K562 (cell line): ENCODE results near the gene TOP3A. TPM values are rescaled to one million over a fixed set of nuclear protein-coding genes. Genes with fewer than 3 reads are reported as not detected.
A peak's percentile ranks its signal among the peaks of the same experiment; 100 is the strongest.

Source experiments
- ARID3B ChIP-seq: fragments of 250-450 bp; sonication (Bioruptor Pico); IDR thresholded peaks from 2 replicates; pipeline ENCODE4 v1.4.0; 2020; ENCODE audit warnings: borderline replicate concordance
- BRF2 ChIP-seq: IDR thresholded peaks from 3 replicates; pipeline ENCODE4 v1.6.1; 2011; ENCODE audit warnings: borderline replicate concordance, mild to moderate bottlenecking; ENCODE audit not compliant: insufficient read length, insufficient read depth
- ETV5 ChIP-seq: sonication (generic); formaldehyde crosslinking; IDR thresholded peaks from 2 replicates; pipeline ENCODE4 v1.4.0; 2020; ENCODE audit warnings: low read depth, mild to moderate bottlenecking, missing genetic modification reagents
- MTA3 ChIP-seq: fragments of 450-650 bp; formaldehyde crosslinking; IDR thresholded peaks from 2 replicates; pipeline ENCODE4 v1.6.1; 2017; ENCODE audit warnings: mild to moderate bottlenecking, borderline replicate concordance
- SMAD3 ChIP-seq: fragments of 450-650 bp; formaldehyde crosslinking; conservative IDR thresholded peaks from 2 replicates; pipeline ENCODE4 v1.4.0; 2020; ENCODE audit warnings: mild to moderate bottlenecking
- SMC3 ChIP-seq: conservative IDR thresholded peaks from 2 replicates; pipeline ENCODE4 v1.6.1; 2011; ENCODE audit warnings: low read depth, low read length, improper control_type of control experiment; ENCODE audit not compliant: insufficient read depth
- SPI1 ChIP-seq: IDR thresholded peaks from 2 replicates; pipeline ENCODE4 v1.6.1; 2011; ENCODE audit warnings: low read depth, low read length, control low read depth, borderline replicate concordance
- STAT5A ChIP-seq: IDR thresholded peaks from 2 replicates; pipeline ENCODE4 v1.6.1; 2012; ENCODE audit warnings: low read length, inconsistent platforms, borderline replicate concordance
- THAP12 ChIP-seq: fragments of 250-450 bp; sonication (Bioruptor Pico); IDR thresholded peaks from 2 replicates; pipeline ENCODE4 v1.9.0; 2021; ENCODE audit warnings: mild to moderate bottlenecking, inconsistent platforms
- TSHZ1 ChIP-seq: fragments of 250-450 bp; sonication (Bioruptor Pico); IDR thresholded peaks from 2 replicates; pipeline ENCODE4 v1.4.0; 2020; ENCODE audit warnings: mild to moderate bottlenecking, moderate library complexity
- ZNF384 ChIP-seq: IDR thresholded peaks from 2 replicates; pipeline ENCODE4 v1.6.1; 2012; ENCODE audit warnings: low read depth, low read length, improper control_type of control experiment
- ZNF592 ChIP-seq: fragments of 450-650 bp; IDR thresholded peaks from 2 replicates; pipeline ENCODE4 v1.6.1; 2017; ENCODE audit warnings: antibody characterized with exemption, mild to moderate bottlenecking
- polyA plus RNA-seq, 8 experiments: library from polyadenylated mRNA; depleted of rRNA in 4 of 8; stranded (reverse) in 5 of 8; unstranded in 3 of 8; fragments of >200 nt; fragmentation: Nextera tagmentation in 2 of 8; fragmentation: Illumina TruSeq in 1 of 8; extraction: Ambion mirVana in 2 of 8; extraction: Trizol in 1 of 8; gene quantifications; 2 replicates each; pipeline versions ENCODE4 v1.2.1 to v1.2.3, GENCODE V29; 2011 to 2014; ENCODE audit warnings: inconsistent platforms in 1 of 8, missing spikeins in 1 of 8
- total RNA-seq, 7 experiments: library from RNA; depleted of rRNA in 6 of 7; stranded (reverse); fragments of >200 nt in 6 of 7; fragmentation: Illumina TruSeq in 2 of 7; extraction: Trizol in 2 of 7; gene quantifications; 2 replicates each; pipeline versions ENCODE4 v1.2.1 to v1.2.3, GENCODE V29; 2011 to 2021; ENCODE audit warnings: low replicate concordance in 1 of 7

Gene TOP3A
- total and polyA plus RNA-seq, 9 of the 15 experiments (the other 6 are each of a cell fraction or from before 2014, with no cell fraction given) = 5.2 to 49.7 (median 24.7) TPM

GRCh38 chr17:18314731-18315561, at the start of gene TOP3A, which contains the start of gene SMCR8 (continued):
- TF ChIP-seq SPI1 (peak; percentile 17; the same call in 1 of the 2 replicates), ZNF592 (no peak), TSHZ1 (CRISPR knock-in tag) (no peak), BRF2 (no peak), ZNF384 (no peak), MTA3 (no peak), STAT5A (no peak), SMC3 (no peak), ETV5 (no peak; the same call in 1 of the 2 replicates), THAP12 (CRISPR knock-in tag) (peak; percentile 37; the same call in 1 of the 2 replicates), SMAD3 (no peak), ARID3B (CRISPR knock-in tag) (no peak)
